HG03095 (cell line): ENCODE results near the gene IRF8.
"Not testable (repeated sequence)": the region's sequence is repeated elsewhere in the genome, so short reads cannot be mapped to it uniquely, and the experiment has no call there.

Source experiments
- ATAC-seq: cut with Tn5 transposase; IDR thresholded peaks from one replicate; pipeline ENCODE4 v1.9.1; 2021; ENCODE audit warnings: moderate library complexity; ENCODE audit not compliant: unreplicated experiment

The IRF8 gene

DNA sequence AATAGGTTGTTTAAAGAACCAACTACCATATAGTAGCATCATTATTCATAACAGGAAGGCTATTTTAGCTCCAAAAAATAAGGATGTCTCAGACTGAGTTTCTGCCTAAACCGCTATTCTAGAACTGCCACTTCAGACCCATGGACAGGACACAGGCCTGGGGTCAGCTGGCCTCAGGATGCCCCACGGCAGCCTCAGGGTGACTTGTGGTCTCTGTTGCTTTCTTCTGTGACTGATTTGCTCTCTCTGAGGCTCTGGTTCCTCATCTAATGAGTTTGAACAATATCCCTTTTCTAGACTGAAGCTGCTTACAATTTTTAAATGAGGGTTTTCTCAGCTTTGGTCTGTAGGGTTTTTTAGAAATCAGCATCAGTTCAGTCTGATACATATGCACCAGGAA is 31.8 kb upstream of the IRF8 start:
- no peak for ATAC-seq

DNA sequence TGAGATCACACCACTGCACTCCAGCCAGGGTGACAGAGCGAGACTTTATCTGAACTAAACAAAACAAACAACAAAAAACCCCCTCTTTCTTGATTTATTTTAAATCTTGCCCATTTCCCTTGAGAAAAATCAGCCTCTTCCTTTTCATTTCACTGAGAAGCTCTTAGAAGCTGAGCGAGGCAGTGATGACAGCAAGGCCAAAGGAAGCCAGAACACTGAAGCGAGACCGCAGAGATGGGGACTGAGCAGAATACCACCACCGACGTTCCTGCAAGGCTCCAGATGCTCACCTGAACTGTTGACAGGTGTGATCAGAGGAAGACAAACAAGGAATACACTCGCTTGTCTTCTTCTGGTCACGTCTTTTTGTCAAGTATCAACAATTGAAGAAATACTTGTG is 30.5 kb upstream of the IRF8 start:
- ATAC-seq, result no peak

DNA sequence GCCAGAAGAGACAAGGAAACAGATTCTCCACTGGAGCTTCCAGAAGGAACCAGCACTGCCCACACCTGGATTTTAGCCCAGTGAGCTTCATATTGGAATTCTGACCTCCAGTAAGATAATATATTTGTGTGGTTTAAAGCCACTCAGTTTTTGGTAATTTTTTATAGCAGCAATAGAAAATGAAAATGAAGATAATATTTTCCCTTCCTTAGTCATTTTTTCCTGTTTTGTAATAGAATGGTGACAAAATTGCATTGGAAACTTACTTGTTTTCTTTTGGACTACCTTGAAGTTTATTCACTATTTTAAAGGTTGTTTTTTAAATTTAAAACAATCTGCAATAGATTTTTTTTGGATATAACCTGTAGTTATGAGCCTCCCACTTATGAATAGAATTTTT is 29.8 kb upstream of the IRF8 start:
- ATAC-seq, result no peak

DNA sequence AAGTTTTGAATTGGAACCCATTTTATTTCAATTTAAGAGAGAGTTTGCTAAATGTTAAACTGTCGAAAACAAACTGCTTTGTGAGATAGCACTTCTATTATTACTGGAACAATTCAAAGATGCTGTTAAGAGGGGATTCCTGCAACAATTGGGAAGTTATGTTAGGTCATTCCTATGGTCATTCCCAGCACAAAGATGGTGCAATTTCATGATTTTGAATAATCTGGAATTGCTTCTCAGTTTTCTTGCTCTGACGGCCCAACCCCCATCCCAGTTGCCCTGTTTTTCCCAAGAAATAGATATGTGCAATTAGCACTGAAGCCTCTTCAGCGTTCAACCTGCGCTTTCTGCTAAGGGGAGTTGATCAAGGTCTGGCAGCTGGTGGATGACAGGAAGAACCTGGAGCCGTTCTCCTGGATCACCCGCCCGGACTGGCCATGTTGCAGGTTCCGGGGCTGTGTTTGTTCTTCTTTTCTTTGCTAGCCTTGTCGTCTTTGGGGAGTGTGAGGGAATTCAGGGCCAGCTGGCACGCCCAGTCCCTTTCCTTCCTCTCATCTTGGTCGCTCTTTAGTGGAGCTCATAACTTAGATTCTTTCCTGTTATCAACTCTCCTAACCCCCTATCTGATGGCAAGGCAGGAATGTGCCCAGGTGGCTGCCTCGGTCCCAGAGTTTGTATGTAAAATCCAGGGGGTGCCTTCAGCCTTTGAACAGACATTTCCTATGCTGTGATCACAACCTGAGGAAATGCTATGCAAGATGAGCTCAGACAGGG is 29.0 kb upstream of the IRF8 start:
- ATAC-seq, result no peak

DNA sequence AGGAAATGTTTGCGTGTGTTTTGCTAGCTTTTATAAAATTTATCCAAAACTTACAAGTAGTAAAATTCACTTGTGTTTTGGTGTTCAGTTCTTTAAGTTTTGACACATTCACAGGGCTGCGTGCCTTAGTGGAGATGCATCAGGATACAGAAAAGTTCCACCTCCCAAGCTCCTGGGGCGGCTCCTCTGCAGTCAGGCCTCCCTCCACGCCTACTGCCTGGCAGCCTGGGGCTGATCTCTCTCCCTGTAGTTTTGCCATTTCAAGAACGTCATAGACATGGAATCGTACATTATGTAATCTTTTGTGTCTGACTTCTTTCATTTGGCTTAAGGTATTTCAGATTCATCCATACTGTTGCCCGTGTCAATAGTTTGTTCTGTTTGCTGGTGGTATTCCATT is 27.2 kb upstream of the IRF8 start:
- ATAC-seq, result no peak

DNA sequence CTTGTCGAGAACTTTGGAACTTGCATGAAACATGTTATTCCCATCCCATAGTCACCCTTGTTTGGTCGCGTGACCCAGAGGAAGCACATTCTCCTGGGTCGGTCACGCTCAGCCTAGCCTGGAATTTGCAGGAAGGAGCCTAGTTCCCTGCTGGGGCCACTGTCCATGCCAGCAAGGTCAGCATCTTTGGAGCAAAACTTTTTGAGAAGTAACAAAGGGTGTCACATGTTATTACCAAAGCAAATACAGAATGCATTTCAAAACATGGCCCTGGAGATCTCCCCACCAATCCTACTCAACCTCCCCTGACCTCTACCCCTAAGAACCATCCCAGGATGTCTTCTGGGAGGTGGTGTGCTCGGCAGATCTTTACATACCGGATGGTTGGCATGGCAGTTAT is 26.2 kb upstream of the IRF8 start:
- no peak for ATAC-seq

DNA sequence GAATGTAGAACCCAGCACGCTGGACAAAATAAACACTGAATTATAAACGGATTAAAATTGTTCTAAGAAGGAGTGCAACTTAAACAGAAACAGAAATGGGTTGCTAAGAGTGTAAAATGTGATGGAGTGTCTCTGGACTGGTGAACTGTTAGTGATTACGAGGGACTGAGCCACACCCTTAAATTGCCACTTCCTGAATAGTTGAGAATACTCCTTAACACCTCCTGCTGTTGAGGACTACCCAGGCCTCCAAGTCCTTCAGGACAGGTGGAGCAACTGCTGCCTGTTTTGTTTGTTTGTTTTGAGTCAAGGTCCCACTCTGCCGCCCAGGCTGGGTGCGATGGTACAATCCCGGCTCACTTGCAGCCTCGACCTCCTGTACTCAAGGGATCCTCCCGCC is 25.8 kb upstream of the IRF8 start:
- ATAC-seq, result no peak

- ATAC-seq, result not testable (repeated sequence)
These were observed 24.9 kb upstream of the IRF8 start for GRCh38 chr16:85874031-85874430.

- ATAC-seq, result no peak
These were observed 20.6 kb upstream of the IRF8 start for GRCh38 chr16:85878407-85878806.

DNA sequence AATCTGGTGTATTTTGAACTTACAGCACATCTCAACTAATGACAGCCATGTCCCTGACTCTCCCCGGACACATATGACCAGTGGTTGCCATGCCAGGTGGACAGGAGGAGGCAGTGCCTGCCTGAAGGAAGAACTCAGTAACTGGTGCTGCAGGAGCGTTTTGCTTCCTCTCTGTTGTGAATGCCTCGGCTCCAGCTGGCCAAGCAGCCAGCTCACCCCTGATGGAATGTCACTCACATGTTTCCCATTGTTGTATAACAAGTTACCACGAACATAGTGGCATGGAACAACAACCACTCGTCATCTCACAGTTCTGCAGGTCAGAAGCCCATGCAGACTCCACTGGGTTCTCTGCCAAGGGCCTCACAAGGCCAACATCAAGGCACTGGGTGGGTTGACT is 20.1 kb upstream of the IRF8 start:
- no peak for ATAC-seq

- no peak for ATAC-seq
These were observed 19.4 kb upstream of the IRF8 start for GRCh38 chr16:85879549-85879948.

DNA sequence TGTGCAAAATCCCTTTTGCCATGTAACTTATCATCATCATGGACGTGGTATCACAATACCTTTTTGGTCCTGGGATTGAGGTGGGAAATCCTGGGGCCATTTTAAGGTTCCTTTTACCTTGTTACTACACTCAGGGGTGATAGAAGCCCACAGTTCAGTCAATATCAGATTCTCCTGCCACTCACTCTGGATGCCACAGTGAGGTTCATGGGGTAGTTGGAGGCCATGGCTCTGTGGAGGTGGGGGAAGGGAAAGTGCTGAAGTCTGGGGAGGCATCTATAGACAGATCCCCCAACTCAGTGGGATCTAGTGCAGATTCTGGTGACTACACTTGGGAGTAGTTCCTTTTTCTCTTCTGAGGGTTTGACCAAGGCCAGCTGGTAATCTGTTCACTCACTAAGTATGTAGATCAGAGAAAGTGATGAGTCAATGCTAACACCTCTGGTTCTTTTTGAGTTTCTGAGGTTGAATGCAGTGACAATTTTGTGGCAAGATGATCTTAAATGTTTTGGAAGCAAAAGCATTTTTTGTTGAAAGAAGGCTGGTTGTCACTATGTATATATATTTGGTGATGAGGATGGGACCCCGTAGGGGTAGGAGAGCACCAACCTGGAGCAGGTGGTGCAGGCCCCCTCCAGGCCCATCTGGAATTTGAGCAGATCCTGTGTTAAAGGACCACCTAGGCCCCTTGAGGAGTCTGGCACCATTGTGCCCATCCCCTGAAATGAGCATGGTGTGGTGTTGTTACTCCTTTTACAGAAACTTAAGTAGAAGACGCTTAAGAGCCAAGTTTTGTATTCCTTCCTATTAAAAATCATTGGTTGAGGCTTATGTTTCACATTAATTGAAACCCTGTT is 18.8 kb upstream of the IRF8 start:
- peak; percentile 76 for ATAC-seq

GRCh38 chr16:85880861-85881260 is 18.1 kb upstream of the IRF8 start:
- ATAC-seq, result no peak

DNA sequence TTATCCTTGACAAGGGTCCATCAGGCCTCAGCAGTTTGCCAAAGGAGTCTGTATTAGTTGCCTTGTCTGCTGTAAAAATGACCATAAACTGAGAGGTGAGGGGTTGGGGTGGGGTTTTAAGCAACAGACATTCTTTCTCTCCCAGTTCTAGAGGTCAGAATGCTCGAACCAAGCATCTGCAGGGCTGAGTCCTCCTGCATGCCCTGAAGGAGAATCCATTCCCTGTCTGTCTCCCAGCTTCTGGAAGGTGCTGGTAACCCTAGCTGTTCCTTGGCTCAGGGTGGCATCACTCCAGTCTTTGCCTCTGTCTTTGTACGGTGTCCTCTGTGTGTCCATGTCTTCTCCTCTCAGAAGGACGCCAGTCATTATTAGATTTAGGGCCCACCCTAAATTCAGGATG is 17.5 kb upstream of the IRF8 start:
- ATAC-seq, result no peak

- ATAC-seq, result no peak
These were observed 16.7 kb upstream of the IRF8 start for GRCh38 chr16:85882181-85882810.

DNA sequence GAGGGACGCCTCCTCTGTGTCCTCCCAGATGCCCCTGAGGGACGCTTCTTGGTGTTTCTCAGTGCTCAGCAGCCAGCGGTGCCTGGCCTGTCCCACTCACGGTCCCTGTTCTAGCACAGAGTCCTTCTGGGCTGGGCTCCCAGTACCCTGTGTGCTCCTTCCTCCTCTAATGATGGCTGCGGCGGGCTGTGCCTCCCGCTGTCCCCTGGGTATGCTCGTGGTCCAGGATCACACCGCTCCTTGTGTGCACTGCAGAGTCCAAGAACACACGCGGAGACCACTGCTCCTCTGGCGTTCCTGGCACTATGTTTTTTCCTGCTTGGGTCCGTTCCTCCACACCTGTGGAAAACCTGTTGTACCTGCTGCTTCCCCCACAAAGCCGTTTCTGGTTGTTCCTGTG is 15.1 kb upstream of the IRF8 start:
- ATAC-seq, result no peak

- ATAC-seq, result no peak
These were observed 14.0 kb upstream of the IRF8 start for GRCh38 chr16:85884808-85885463.

DNA sequence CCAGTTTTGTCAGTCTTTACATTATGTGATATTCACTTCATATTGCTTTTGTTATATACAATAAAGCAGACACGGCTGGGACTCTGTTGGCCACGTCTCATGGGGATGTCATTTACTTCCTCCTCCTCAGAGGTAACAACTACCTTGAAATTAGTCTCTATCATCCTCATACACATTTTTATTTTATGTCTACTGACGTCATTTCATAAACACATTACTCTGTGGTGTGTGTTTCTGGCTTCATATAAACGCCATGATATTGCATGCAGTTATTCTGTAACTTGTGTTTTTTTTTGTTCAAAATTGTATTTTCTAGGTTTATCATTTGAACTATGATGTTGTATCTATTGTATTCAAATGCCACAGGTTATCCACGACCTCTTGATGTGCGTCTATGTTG is 13.4 kb upstream of the IRF8 start:
- no peak for ATAC-seq

DNA sequence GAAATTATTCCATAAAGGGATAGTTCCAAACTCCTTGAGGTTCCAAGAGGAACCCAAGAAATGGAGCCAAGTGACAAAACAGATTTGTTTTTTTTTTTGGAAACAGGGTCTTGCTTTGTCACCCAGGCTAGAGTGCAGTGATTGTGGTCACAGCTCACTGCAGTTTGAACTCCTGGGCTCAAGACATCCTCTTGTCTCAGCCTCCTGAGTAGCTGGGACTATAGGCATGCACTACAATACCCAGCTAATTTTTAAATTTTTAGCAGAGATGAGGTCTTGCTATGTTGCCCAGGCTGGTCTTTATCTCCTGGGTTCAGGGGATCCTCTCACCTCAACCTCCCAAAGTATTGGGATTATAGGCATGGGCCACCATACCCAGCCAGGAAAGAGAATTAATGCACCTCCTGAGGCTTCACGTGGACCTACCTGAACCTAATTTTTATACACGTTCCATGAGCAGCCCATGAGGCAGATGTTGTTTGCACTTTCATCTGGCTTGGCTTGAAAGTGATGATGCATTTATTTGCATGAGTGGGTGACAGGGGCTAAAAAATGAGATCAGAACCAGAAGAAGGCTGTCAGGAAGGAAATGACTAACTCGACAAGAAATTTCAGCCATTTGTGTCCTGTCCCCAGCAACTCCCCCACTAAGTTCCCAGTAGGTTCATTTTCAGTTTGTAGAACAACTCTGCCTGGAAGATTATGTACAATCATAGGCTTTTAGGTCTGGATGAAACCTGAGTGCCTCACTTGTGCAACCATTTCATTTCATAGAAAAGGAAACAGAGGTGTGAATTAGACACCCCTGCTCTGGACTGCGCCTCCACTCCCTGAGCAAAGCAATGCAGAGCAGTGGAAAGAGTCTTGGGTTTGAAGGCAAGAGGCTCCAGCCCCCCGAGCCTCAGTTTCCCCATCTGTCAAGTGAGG is 10.3 kb upstream of the IRF8 start:
- ATAC-seq, result peak; percentile 75

- no peak for ATAC-seq
These were observed 7.8 kb upstream of the IRF8 start for GRCh38 chr16:85891033-85891775.
